HG02642 (cell line): ENCODE results near the gene CUEDC1.

ENCODE experiments used
- ATAC-seq: cut with Tn5 transposase; IDR thresholded peaks from one replicate; pipeline ENCODE4 v1.9.1; 2021; ENCODE audit warnings: mild to moderate bottlenecking; ENCODE audit not compliant: unreplicated experiment, poor library complexity

CUEDC1 gene

GRCh38 chr17:57868910-57869616 lies 86.1 kb downstream of the CUEDC1 start:
- no peak for ATAC-seq

GRCh38 chr17:57868007-57868909 lies 87.0 kb downstream of the CUEDC1 start:
- peak; percentile 76 for ATAC-seq

- ATAC-seq, result no peak
These were observed 88.1 kb downstream of the CUEDC1 start for GRCh38 chr17:57867126-57867525.

- ATAC-seq, result no peak
These were observed 88.5 kb downstream of the CUEDC1 start for GRCh38 chr17:57866723-57867122.

- no peak for ATAC-seq
These were observed 88.9 kb downstream of the CUEDC1 start for GRCh38 chr17:57866319-57866718.

GRCh38 chr17:57864273-57864672 lies 90.9 kb downstream of the CUEDC1 start:
- ATAC-seq, result no peak

GRCh38 chr17:57862694-57863667 lies 92.2 kb downstream of the CUEDC1 start:
- ATAC-seq, result no peak

GRCh38 chr17:57861790-57862693 lies 93.2 kb downstream of the CUEDC1 start:
- ATAC-seq, result no peak

GRCh38 chr17:57861000-57861789 lies 94.0 kb downstream of the CUEDC1 start:
- no peak for ATAC-seq

GRCh38 chr17:57860414-57860999 lies 94.7 kb downstream of the CUEDC1 start:
- ATAC-seq, result no peak

- no peak for ATAC-seq
These were observed 95.4 kb downstream of the CUEDC1 start for GRCh38 chr17:57859601-57860413.

GRCh38 chr17:57858838-57859237 lies 96.4 kb downstream of the CUEDC1 start:
- ATAC-seq, result no peak

- no peak for ATAC-seq
These were observed 98.2 kb downstream of the CUEDC1 start for GRCh38 chr17:57856792-57857620.

GRCh38 chr17:57855391-57856035 lies 99.7 kb downstream of the CUEDC1 start:
- no peak for ATAC-seq

GRCh38 chr17:57853695-57854094 lies 101.5 kb downstream of the CUEDC1 start:
- no peak for ATAC-seq

GRCh38 chr17:57852955-57853328 lies 102.3 kb downstream of the CUEDC1 start:
- no peak for ATAC-seq
